Measurements from ENCODE around the gene RSPO4.

RSPO4 gene

GRCh38 chr20:940926-941325 lies 61.2 kb downstream of the RSPO4 start:
- no peak for DNase-seq

GRCh38 chr20:939606-940005 lies 62.5 kb downstream of the RSPO4 start:
- DNase-seq: no peak

GRCh38 chr20:934186-934840 lies 67.8 kb downstream of the RSPO4 start:
- DNase-seq: no peak

GRCh38 chr20:933029-933428 lies 69.1 kb downstream of the RSPO4 start:
- DNase-seq: no peak

GRCh38 chr20:931401-931800 lies 70.7 kb downstream of the RSPO4 start:
- DNase-seq: no peak

GRCh38 chr20:926670-927069 lies 75.4 kb downstream of the RSPO4 start:
- no peak for DNase-seq

- no peak for DNase-seq
Measured at GRCh38 chr20:925516-925915, 76.6 kb downstream of the RSPO4 start.

GRCh38 chr20:924639-925038 lies 77.5 kb downstream of the RSPO4 start:
- DNase-seq: no peak

- DNase-seq: no peak
Measured at GRCh38 chr20:922781-923180, 79.3 kb downstream of the RSPO4 start.

GRCh38 chr20:921068-921467 lies 81.0 kb downstream of the RSPO4 start:
- DNase-seq: no peak

GRCh38 chr20:920311-920710 lies 81.8 kb downstream of the RSPO4 start:
- no peak for DNase-seq

- no peak for DNase-seq
Measured at GRCh38 chr20:919491-919916, 82.6 kb downstream of the RSPO4 start.

- DNase-seq: no peak
Measured at GRCh38 chr20:917416-917815, 84.7 kb downstream of the RSPO4 start.

GRCh38 chr20:916825-917224 lies 85.3 kb downstream of the RSPO4 start:
- no peak for DNase-seq

GRCh38 chr20:916125-916799 lies 85.8 kb downstream of the RSPO4 start, which contains the start of gene ANGPT4:
ANGPT4 (minus strand) TSS chr20:916334; CDS start chr20:916214, 120 bp downstream.
- DNase-seq: no peak

- no peak for DNase-seq
Measured at GRCh38 chr20:914727-915498, 87.2 kb downstream of the RSPO4 start.

- DNase-seq: no peak
Measured at GRCh38 chr20:913306-913849, 88.7 kb downstream of the RSPO4 start.

GRCh38 chr20:911882-912600 lies 90.1 kb downstream of the RSPO4 start:
- no peak for DNase-seq

- no peak for DNase-seq
Measured at GRCh38 chr20:910870-911770, 91.0 kb downstream of the RSPO4 start.

GRCh38 chr20:910132-910869 lies 91.8 kb downstream of the RSPO4 start:
- no peak for DNase-seq

- no peak for DNase-seq
Measured at GRCh38 chr20:909641-910040, 92.5 kb downstream of the RSPO4 start.

All from NK-92 treated with Interleukin-12 subunit alpha and Interleukin-12 subunit beta, amount 100 ng/mL, for 24 hours (cell line).